ENCODE measurements around the gene GGT6. TPM values are rescaled to one million over a fixed set of nuclear protein-coding genes. Genes with fewer than 3 reads are reported as not detected.

The GGT6 gene
- total and polyA plus RNA-seq, 2 of the 13 experiments (the other 11 are each of a cell fraction or from before 2014, with no cell fraction given), result 0.16 to 0.80 TPM

DNA sequence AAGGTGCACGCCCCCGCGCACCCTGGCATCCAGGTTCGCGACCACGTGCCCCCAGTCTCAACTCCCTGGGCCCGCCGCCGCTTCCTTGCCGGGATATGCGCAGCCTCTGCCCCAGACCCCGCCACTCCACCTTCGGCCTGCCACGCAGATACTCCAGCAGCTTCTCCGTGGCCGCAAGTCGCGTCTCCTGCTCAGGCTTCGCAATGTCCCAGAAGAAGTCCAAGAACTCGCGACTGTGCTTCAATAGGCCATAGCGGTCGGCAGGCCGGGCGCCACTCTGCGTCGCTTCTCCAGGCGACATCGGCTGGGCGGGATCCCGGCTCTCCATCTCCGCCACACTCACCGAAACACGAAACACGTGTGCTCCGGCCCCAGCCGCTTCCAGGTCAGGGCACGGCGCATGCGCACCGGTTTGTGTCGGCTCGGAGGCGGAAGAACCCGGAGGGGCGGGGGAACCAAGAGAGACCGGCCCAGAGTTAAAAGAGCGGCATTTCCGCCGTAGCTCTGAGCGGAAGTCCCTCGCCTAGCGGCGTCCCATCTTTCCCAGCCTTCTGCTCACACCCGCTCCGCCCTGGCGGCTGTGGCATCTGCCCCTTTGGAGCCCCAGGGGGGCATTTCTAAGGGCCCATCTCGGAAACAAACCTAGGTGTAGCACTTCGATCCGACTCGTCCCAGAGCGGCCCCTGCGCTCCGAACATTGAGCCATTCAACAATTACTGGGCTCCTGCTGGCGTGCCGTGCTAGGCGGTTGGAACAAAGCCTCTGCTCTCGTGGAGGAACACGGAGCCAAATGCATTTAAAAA lies 5.2 kb downstream of the GGT6 start, which contains the start of gene MYBBP1A (continued):
- TF ChIP-seq MIXL1 (CRISPR knock-in tag; IDR thresholded peaks at IDR 0.05) (0 out of 2 replicates have a peak, but pooled peaks have one; percentile 9), ZNF558 (CRISPR knock-in tag; IDR thresholded peaks at IDR 0.05; ENCODE audit: borderline replicate concordance) (peak; percentile 76; the same call in 1 of the 2 replicates), E2F1 (CRISPR knock-in tag; IDR thresholded peaks at IDR 0.05) (peak; percentile 49; the same call in 1 of the 2 replicates), ZHX2 (IDR thresholded peaks at IDR 0.05; ENCODE audit: low read depth) (no peak), ZHX2 (CRISPR knock-in tag; IDR thresholded peaks at IDR 0.05; ENCODE audit: borderline replicate concordance) (0 out of 2 replicates have a peak, but pooled peaks have one; percentile 28), ZNF232 (CRISPR knock-in tag; IDR thresholded peaks at IDR 0.05; ENCODE audit: borderline replicate concordance) (no peak), NCOR1 (IDR thresholded peaks at IDR 0.05; ENCODE audit: borderline replicate concordance, low read length) (no peak), EP300 (IDR thresholded peaks at IDR 0.05; ENCODE audit: low read depth in 2 of 2, low read length in 2 of 2) (no peak), EP300 (CRISPR knock-in tag; IDR thresholded peaks at IDR 0.05; ENCODE audit: borderline replicate concordance) (no peak), ZNF124 (CRISPR knock-in tag; IDR thresholded peaks at IDR 0.05) (peak; percentile 85), HES4 (CRISPR knock-in tag; IDR thresholded peaks at IDR 0.05; ENCODE audit: borderline replicate concordance) (peak; percentile 89), SNAI1 (CRISPR knock-in tag; IDR thresholded peaks at IDR 0.05; ENCODE audit: borderline replicate concordance) (peak; percentile 85; the same call in 1 of the 2 replicates), ZNF451 (CRISPR knock-in tag; IDR thresholded peaks at IDR 0.05) (no peak), KMT2B (CRISPR knock-in tag; IDR thresholded peaks at IDR 0.05) (peak; percentile 66), TP53 (CRISPR knock-in tag; conservative IDR thresholded peaks at IDR 0.05) (0 out of 2 replicates have a peak, but pooled peaks have one; percentile 34), MAZ (IDR thresholded peaks at IDR 0.05; ENCODE audit: borderline replicate concordance, low read depth, low read length) (peak; percentile 82), MAZ (CRISPR knock-in tag; IDR thresholded peaks at IDR 0.05; ENCODE audit: low read depth) (peak; percentile 83), GFI1 (CRISPR knock-in tag; IDR thresholded peaks at IDR 0.05; ENCODE audit: borderline replicate concordance) (0 out of 2 replicates have a peak, but pooled peaks have one; percentile 39), ZNF678 (CRISPR knock-in tag; IDR thresholded peaks at IDR 0.05) (peak; percentile 75; the same call in 1 of the 2 replicates), IRX3 (CRISPR knock-in tag; IDR thresholded peaks at IDR 0.05; ENCODE audit: borderline replicate concordance, low read depth) (0 out of 2 replicates have a peak, but pooled peaks have one; percentile 38), ASH2L (IDR thresholded peaks at IDR 0.05; ENCODE audit: insufficient read length, low read depth, low read length) (peak; percentile 57)
- TF ChIP-seq, protein P1, sequence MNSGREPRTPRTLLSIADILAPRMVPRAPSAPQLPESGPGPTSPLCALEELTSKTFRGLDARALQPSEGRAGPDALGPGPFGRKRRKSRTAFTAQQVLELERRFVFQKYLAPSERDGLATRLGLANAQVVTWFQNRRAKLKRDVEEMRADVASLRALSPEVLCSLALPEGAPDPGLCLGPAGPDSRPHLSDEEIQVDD (CRISPR knock-in tag; IDR thresholded peaks at IDR 0.05; ENCODE audit: borderline replicate concordance), result peak; percentile 68; the same call in 1 of the 2 replicates
